DND-41 (cell line): ENCODE results near the gene NEK7.

ENCODE experiments used
- ATAC-seq: fragments of 200-7000 bp; cut with Tn5 transposase; 3 replicates; pipeline ENCODE4 v1.9.1; 2021; ENCODE audit warnings: low read depth; ENCODE audit not compliant: insufficient read depth
- DNase-seq: peaks from one replicate; pipeline ENCODE4 v3.0.0-alpha.2; 2020
- H2AFZ ChIP-seq: 2 replicates; pipeline ENCODE4 v1.6.0; 2012; ENCODE audit warnings: low read depth, low read length
- H3K27ac ChIP-seq: 2 replicates; pipeline ENCODE4 v1.5.1; 2012; ENCODE audit warnings: low read length, inconsistent platforms
- H3K27me3 ChIP-seq: fragments of 200-600 bp; sonication (generic); 2 replicates; pipeline ENCODE4 v1.6.0; 2012; ENCODE audit warnings: low read length, mild to moderate bottlenecking, inconsistent platforms; ENCODE audit not compliant: insufficient read depth, poor library complexity
- H3K36me3 ChIP-seq: 2 replicates; pipeline ENCODE4 v1.5.1; 2012; ENCODE audit warnings: low read length, inconsistent platforms; ENCODE audit not compliant: insufficient read depth
- H3K4me1 ChIP-seq: 2 replicates; pipeline ENCODE4 v1.5.1; 2012; ENCODE audit warnings: mild to moderate bottlenecking, low read length; ENCODE audit not compliant: insufficient read depth
- H3K4me2 ChIP-seq: 2 replicates; pipeline ENCODE4 v1.6.0; 2012; ENCODE audit warnings: mild to moderate bottlenecking, moderate library complexity, low read length, inconsistent platforms; ENCODE audit not compliant: insufficient read depth
- H3K4me3 ChIP-seq, 2 experiments: fragments of 200-600 bp in 1 of 2; shearing (Covaris generic) in 1 of 2; 2 replicates each; pipeline ENCODE4 v1.5.1; 2012 to 2016; ENCODE audit warnings: inconsistent platforms in 2 of 2, low read length in 2 of 2, mild to moderate bottlenecking in 2 of 2, low read depth in 1 of 2, moderate library complexity in 1 of 2
- H3K79me2 ChIP-seq: 2 replicates; pipeline ENCODE4 v1.6.0; 2012; ENCODE audit warnings: low read length, inconsistent platforms; ENCODE audit not compliant: insufficient read depth
- H3K9ac ChIP-seq: 2 replicates; pipeline ENCODE4 v1.6.0; 2012; ENCODE audit warnings: low read depth, mild to moderate bottlenecking, inconsistent platforms, low read length, moderate library complexity
- H3K9me3 ChIP-seq: 2 replicates; pipeline ENCODE4 v1.5.1; 2012; ENCODE audit warnings: low read length, moderate library complexity, mild to moderate bottlenecking, inconsistent platforms; ENCODE audit not compliant: insufficient read depth, severe bottlenecking
- H4K20me1 ChIP-seq: 2 replicates; pipeline ENCODE4 v1.6.0; 2012; ENCODE audit warnings: low read length; ENCODE audit not compliant: insufficient read depth
- EZH2 ChIP-seq: IDR thresholded peaks from 3 replicates; pipeline ENCODE4 v1.6.1; 2012; ENCODE audit warnings: borderline replicate concordance, low read depth, mild to moderate bottlenecking, moderate library complexity, low read length, inconsistent platforms; ENCODE audit not compliant: severe bottlenecking
- TF ChIP-seq, protein P1 (sequence below): IDR thresholded peaks from 2 replicates; pipeline ENCODE4 v1.5.1; 2012; ENCODE audit warnings: borderline replicate concordance, low read length, moderate library complexity, mild to moderate bottlenecking; ENCODE audit not compliant: poor library complexity, severe bottlenecking; ENCODE audit errors: extremely low read depth

Gene NEK7

DNA sequence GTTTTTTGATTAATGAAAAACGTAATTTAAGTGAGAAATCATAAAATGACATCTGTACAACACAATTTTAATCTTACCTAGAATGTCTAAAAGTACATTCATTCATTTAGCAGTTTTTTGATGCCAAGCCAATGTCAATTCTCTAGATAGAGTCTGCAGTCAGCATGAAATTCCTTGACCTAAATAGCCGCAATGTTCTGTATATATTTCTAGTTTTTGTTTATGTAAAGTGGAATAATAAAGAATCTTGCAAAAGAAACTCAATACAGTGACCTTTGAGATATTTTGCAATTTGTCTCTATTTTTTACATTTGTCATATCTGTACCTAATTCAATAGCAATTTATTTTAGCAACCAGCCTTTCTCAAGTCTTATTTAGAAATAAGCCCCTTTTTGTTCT, 207.7 kb downstream of the NEK7 start:
- no peak overlapping the region for H2AFZ ChIP-seq
- no peaks in the 10 kb centered on the region for H3K79me2 ChIP-seq
- H3K36me3 ChIP-seq = no peaks in the 10 kb centered on the region
- no peaks in the 10 kb centered on the region for H3K9me3 ChIP-seq
- no peak overlapping the region for H3K9ac ChIP-seq
- H3K4me2 ChIP-seq = no peak overlapping the region
- DNase-seq (no peak), ATAC-seq (no peak)
- no peaks in the 10 kb centered on the region for H3K27me3 ChIP-seq
- no peaks in the 10 kb centered on the region for H4K20me1 ChIP-seq
- no peak overlapping the region for H3K27ac ChIP-seq
- TF ChIP-seq, protein P1, sequence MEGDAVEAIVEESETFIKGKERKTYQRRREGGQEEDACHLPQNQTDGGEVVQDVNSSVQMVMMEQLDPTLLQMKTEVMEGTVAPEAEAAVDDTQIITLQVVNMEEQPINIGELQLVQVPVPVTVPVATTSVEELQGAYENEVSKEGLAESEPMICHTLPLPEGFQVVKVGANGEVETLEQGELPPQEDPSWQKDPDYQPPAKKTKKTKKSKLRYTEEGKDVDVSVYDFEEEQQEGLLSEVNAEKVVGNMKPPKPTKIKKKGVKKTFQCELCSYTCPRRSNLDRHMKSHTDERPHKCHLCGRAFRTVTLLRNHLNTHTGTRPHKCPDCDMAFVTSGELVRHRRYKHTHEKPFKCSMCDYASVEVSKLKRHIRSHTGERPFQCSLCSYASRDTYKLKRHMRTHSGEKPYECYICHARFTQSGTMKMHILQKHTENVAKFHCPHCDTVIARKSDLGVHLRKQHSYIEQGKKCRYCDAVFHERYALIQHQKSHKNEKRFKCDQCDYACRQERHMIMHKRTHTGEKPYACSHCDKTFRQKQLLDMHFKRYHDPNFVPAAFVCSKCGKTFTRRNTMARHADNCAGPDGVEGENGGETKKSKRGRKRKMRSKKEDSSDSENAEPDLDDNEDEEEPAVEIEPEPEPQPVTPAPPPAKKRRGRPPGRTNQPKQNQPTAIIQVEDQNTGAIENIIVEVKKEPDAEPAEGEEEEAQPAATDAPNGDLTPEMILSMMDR = no peak
- TF ChIP-seq EZH2 = no peak
- no peaks in the 10 kb centered on the region for H3K4me1 ChIP-seq
- H3K4me3 ChIP-seq = no peak overlapping the region

DNA sequence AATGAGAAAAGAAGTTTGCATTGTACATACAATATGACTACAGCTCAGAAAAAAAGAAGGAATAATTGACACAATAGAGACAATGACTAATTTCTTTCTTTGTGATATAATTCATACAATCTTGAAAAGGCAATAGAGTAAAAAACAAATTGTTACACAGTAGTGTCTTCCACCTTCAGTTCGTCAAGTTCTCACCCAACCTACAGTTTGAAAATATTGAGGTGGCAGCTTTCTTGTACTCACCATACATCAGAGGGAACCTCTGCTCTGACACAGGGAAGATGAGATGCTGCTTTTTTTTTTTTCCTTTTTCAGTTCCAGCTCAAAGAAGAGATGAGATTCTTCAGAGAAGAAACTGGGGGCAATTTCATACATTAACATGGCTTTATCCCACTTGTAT, 210.5 kb downstream of the NEK7 start:
- H3K79me2 ChIP-seq = no peaks in the 10 kb centered on the region
- no peak overlapping the region for H3K4me2 ChIP-seq
- H3K27me3 ChIP-seq = no peaks in the 10 kb centered on the region
- DNase-seq (no peak), ATAC-seq (no peak)
- no peak overlapping the region for H2AFZ ChIP-seq
- no peak overlapping the region for H3K27ac ChIP-seq
- no peaks in the 10 kb centered on the region for H3K36me3 ChIP-seq
- no peaks in the 10 kb centered on the region for H4K20me1 ChIP-seq
- H3K4me3 ChIP-seq = no peak overlapping the region
- no peaks in the 10 kb centered on the region for H3K9me3 ChIP-seq
- no peaks in the 10 kb centered on the region for H3K4me1 ChIP-seq
- TF ChIP-seq, protein P1 = no peak
- TF ChIP-seq EZH2 = no peak
- H3K9ac ChIP-seq = no peak overlapping the region

DNA sequence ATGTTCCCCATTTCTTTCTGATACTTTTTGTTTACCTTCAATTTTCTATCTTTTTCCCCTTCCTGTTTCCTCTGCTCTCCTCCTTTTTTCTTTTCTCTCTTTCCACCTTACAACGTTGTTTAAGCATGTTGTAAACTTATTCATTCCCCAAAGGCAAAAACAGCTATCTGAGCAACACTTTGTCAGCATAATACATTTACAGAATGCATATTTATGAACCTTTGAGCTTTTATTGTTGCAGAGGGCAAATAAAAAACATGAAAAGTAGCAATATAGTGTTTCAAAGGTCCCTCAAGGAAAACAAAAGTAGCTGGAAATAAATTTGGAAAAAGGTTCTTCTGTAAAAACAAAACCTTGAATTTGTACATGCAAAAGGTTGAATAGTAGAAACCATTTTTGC, 214.2 kb downstream of the NEK7 start:
- H3K27ac ChIP-seq = no peak overlapping the region
- no peak overlapping the region; the same call in 1 of the 2 replicates for H2AFZ ChIP-seq
- no peak overlapping the region for H3K4me3 ChIP-seq
- no peaks in the 10 kb centered on the region for H3K9me3 ChIP-seq
- H3K4me1 ChIP-seq = no peaks in the 10 kb centered on the region
- no peaks in the 10 kb centered on the region for H3K27me3 ChIP-seq
- no peak overlapping the region for H3K9ac ChIP-seq
- no peaks in the 10 kb centered on the region for H3K36me3 ChIP-seq
- DNase-seq = no peak
- H3K79me2 ChIP-seq = no peaks in the 10 kb centered on the region
- TF ChIP-seq, protein P1 = no peak
- no peak for TF ChIP-seq EZH2
- no peaks in the 10 kb centered on the region for H4K20me1 ChIP-seq
- H3K4me2 ChIP-seq = no peak overlapping the region
- no peak for ATAC-seq
